ENCODE data around the gene DENND2C.

The DENND2C gene

GRCh38 chr1:114540272-114540671, 129.6 kb downstream of the DENND2C start:
- DNase-seq, result no peak

GRCh38 chr1:114536043-114536442, 133.8 kb downstream of the DENND2C start:
- no peak for DNase-seq

- no peak for DNase-seq
Observed at GRCh38 chr1:114535401-114535800, 134.4 kb downstream of the DENND2C start.
